ENCODE data around the gene ATG10.
"Not testable (repeated sequence)": the region's sequence is repeated elsewhere in the genome, so short reads cannot be mapped to it uniquely, and the experiment has no call there.

The ATG10 gene

GRCh38 chr5:82222597-82223574 lies 251.1 kb downstream of the ATG10 start:
- peak; percentile 14 for DNase-seq (ENCODE audit: low read depth)

DNA sequence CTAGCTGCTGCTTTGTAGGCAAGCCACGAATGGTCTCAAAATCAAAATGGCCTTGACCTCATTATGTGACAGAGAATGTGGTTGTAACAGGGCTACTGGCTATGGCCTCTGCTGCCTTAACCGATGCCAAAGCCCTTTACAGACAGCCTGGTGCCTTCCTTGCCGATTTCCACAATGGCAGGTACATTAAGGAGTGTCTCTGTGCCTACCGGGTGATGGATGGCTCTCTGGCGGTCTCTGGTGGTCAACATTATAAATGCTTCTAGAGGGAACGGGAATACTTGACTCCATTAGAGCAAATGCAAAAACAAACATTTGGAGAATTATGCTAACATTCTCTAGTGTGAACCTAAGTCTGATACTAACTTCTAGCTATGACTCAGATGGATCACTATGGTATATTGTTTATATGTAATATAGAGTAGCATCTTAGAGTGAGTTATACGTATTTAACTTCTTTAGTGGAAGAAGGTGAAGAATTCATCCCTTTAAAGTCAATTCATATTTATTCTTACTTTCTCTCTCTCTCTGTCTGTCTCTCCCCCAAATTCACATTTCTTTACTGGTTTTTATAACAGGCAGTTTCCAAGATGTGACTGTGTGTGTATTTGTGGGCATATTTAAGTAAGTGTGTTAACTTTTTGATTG lies 253.8 kb downstream of the ATG10 start:
- DNase-seq (ENCODE audit: low read depth), result peak; percentile 19

DNA sequence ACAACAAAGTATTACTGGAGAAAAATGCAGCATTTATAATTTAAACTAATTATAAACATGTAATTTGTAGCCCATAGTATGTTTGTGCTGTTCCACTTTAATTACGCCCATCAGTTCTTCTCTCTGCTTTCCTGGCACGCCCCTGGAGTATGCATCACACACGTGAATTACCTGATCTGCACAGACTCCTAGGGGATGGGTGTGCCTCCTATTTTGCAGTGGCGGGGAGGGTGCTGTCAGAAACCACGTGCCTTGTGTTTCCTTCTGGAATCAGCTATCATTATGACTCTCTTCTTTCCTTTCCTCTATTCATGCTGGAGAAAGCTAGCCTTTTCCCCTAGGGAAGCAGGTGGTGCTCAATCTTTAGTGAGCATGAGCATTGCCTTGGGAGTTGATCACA lies 263.1 kb downstream of the ATG10 start:
- DNase-seq (ENCODE audit: low read depth), result no peak

DNA sequence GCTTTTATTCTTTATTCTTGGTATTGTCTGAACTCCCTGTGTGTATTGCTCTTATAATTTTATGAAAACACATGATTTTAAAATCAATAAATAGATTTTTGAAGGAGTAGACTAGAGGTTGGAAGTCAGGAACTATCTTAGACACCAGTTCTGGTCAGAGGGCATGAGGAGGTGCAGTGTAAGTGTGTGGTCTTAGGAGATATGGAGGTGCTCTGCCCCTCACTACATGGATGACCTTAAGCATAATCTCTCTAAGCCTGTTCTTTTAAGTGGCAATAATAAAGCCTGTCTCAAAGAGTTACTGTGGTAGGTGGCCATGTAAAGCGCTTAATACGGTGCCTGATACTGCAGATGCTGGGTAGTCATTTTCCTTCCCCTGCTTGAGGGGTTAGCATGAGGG lies 272.3 kb downstream of the ATG10 start:
- no peak for DNase-seq (ENCODE audit: low read depth)

GRCh38 chr5:82244854-82245635 lies 273.2 kb downstream of the ATG10 start:
- DNase-seq (ENCODE audit: low read depth), result no peak

DNA sequence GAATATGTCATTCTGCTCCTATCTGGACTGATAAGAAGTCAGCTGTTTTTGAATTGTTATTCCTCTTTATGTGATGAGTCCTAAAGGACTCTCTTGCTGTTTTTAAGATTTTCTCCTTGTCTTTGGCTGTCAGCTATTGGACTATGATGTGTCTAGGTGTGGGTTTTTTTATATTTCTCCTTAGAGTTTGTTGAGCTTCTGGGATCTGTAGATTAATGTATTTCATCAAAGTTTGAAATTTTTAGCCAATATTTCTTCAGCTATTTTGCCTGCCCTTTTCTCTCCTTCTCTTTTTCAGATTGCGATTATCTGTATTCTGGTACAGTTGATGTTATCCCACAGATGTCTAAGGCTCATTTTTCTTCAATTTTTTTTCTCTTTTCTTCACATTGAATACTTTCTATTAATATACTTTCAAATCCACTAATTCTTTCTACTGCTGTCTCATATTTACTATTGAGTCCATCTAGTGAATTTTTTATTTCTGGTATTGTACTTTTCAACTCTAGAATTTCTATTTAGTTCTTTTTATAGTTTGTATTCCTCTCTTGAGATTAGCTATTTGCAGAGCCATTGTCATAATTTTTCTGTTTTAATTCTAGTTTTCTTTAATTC lies 275.2 kb downstream of the ATG10 start:
- no peak for DNase-seq (ENCODE audit: low read depth)

DNA sequence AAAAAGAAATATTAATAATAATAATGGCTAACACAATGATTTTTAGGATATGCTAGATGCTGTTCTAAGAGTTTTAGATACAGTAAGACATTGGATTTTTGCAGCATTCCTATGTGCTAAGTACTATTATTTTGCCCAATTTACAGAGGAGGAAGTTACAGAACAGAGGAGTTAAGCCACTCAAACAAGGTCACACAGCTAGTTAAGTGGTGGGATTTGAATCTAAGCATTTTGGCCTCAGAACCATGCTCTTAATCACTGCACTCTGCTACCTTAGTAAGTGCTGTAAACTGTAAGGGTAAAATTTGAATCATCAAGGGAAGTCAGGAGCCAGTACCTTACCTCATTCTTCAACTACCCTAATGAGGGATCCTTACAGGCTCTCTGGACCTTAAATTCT lies 280.9 kb downstream of the ATG10 start:
- DNase-seq (ENCODE audit: low read depth), result no peak

GRCh38 chr5:82255844-82256243 lies 284.0 kb downstream of the ATG10 start:
- DNase-seq (ENCODE audit: low read depth), result no peak

GRCh38 chr5:82257247-82257646 lies 285.4 kb downstream of the ATG10 start:
- DNase-seq (ENCODE audit: low read depth), result no peak

- DNase-seq (ENCODE audit: low read depth), result no peak
Measured at GRCh38 chr5:82257729-82258128, 285.9 kb downstream of the ATG10 start.

- DNase-seq (ENCODE audit: low read depth), result peak; percentile 13
Measured at GRCh38 chr5:82259172-82259800, 287.5 kb downstream of the ATG10 start.

DNA sequence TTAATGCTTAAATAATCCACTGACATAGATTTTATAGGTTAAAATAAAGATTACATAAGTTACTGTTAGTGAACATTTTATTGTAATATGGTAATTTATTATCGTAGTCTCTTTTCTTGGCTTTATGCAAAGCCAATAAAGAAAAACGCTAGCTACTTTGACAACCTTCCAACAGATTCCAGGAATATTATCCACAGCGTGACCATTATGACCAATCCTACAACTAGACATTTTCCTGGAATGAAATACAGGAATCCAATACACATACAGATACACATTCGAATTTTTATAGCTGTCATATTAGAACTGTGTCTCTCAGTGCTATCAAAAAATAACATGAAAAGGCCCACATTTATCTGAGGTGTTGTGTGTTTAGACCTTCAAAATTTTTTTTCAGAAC lies 293.2 kb downstream of the ATG10 start:
- no peak for DNase-seq (ENCODE audit: low read depth)

GRCh38 chr5:82267297-82267933 lies 295.6 kb downstream of the ATG10 start:
- not testable (repeated sequence) for DNase-seq (ENCODE audit: low read depth)

- not testable (repeated sequence) for DNase-seq (ENCODE audit: low read depth)
Measured at GRCh38 chr5:82269363-82269762, 297.5 kb downstream of the ATG10 start.

DNA sequence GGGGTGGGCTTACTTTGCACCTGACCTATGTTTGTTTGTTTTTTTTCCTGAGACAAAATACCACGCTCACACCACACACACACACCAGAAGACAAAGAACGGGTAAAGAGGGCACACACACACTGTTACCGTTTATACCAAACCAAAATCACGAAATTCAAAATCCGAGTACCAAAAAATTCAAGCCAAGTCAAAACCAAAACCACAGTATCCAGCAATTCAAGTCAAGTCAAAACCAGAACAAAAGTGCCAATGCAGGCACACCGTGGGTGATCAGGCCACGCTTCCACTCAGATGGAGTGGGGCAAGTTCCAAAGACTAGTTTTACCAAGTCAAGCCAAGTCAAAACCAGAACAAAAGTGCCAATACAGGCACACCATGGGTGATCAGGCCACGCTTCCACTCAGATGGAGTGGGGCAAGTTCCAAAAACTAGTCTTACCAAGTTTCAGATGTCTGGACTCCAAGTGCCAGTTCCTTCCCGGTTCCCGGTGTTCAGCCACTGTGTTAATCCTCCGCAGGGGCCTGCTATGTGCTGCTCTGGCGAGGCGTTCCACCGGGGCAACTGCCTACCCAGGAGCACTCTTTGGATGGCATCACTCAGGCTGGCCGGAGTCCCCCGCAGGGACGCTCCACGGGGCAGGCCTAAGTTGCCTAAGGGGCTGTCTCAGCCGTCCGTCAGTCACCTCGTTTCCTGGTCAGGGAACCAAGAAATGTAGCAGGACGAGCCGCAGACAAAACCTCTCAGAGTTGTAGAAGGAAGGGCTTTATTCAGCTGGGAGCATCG lies 300.9 kb downstream of the ATG10 start:
- not testable (repeated sequence) for DNase-seq (ENCODE audit: low read depth)

- DNase-seq (ENCODE audit: low read depth), result not testable (repeated sequence)
Measured at GRCh38 chr5:82273426-82273825, 301.6 kb downstream of the ATG10 start.

DNA sequence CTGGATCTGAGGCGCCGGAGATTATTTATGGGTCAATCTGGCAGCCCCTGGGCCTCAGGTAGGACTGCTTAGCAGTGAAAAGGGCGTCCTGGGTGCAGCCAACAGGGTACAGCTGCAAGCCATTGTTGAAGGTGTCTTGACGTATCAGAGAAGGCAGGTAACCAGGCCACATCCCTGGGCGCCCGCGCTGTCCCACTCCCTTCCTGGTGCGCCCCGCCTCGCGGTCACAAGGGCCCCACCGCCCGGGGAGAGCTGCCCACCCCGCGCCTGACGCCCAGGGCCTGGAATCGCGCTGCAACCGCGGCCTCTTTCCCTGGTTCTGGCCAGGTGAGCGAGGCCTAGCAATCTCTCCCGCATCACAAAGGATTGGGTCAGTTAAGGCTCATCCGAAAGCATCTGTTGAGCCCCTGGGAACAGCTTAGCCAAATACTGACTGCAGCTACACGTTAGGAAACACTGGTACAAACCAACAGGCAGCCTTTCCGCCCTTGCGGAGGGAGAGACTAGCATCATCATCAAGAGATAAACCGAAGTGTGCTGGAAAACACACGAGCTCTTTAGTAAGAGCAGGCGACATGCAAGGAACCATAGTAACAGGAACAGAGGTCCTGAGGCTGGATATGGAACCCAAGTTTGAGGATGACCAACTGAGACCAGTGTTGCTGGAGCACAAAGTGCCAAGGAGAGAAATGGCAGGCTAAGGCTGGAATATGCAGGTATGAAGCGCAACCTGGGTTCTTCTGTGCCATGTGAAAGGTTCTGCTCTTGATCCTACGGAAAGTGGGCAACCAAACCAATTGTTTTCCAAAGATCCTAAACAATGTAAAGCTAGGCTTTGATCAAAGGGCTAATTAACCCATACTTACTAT lies 302.8 kb downstream of the ATG10 start:
- no peak for DNase-seq (ENCODE audit: low read depth)

GRCh38 chr5:82275216-82275664 lies 303.4 kb downstream of the ATG10 start:
- DNase-seq (ENCODE audit: low read depth), result no peak

Measured in non-pigmented ciliary epithelial cell (primary cell).